SK-N-SH (cell line): ENCODE data around the gene ARTN. TPM values are rescaled to one million over a fixed set of nuclear protein-coding genes. Genes with fewer than 3 reads are reported as not detected.

Experiments
- CTCF ChIA-PET: fragments of 300-600, 350-600 bp; formaldehyde crosslinking; extraction: SDS; loops from one replicate; lab custom pipeline; 2021; lab: Yijun Ruan, JAX
- POLR2A ChIA-PET: fragments of 350-600 bp; sonication (Branson Sonifier 250); formaldehyde crosslinking; extraction: SDS; loops from one replicate; lab custom pipeline; 2020; ENCODE audit warnings: antibody characterized with exemption, inconsistent platforms; lab: Yijun Ruan, JAX
- DNase-seq: peaks from one replicate; pipeline ENCODE4 v3.0.0; 2012
- H2AFZ ChIP-seq: fragments of 200-600 bp; sonication (generic); 2 replicates; pipeline ENCODE4 v1.8.1; 2016; ENCODE audit warnings: antibody characterized with exemption, mild to moderate bottlenecking, low read depth
- H3F3A ChIP-seq: fragments of 200-600 bp; sonication (generic); replicated peaks from 2 replicates; pipeline ENCODE3; 2016; ENCODE audit warnings: antibody characterized with exemption, mild to moderate bottlenecking; ENCODE audit not compliant: insufficient read depth
- H3K27ac ChIP-seq, 2 experiments: fragments of 200-500 bp in 1 of 2; fragments of 200-600 bp in 1 of 2; sonication (Bioruptor generic) in 1 of 2; sonication (generic), shearing (Covaris generic) in 1 of 2; 2 replicates each; pipeline versions ENCODE4 v1.5.1 to v1.6.1; 2014 to 2016; ENCODE audit warnings: low read depth in 2 of 2, inconsistent platforms in 1 of 2, low read length in 1 of 2, mild to moderate bottlenecking in 1 of 2, mixed read lengths in 1 of 2
- H3K27me3 ChIP-seq: fragments of 200-600 bp; sonication (generic), shearing (Covaris generic); 2 replicates; pipeline ENCODE4 v1.6.1; 2016; ENCODE audit warnings: mixed run types; ENCODE audit not compliant: insufficient read depth
- H3K36me3 ChIP-seq, 2 experiments: fragments of 200-500 bp in 1 of 2; fragments of 200-600 bp in 1 of 2; sonication (Bioruptor generic) in 1 of 2; sonication (generic) in 1 of 2; replicated peaks in 1 of 2; 2 replicates each; pipeline versions ENCODE3 to v1.5.1; 2014 to 2016; ENCODE audit warnings: low read length in 1 of 2, mild to moderate bottlenecking in 1 of 2; ENCODE audit not compliant: insufficient read depth in 2 of 2, control insufficient read depth in 1 of 2
- H3K4me1 ChIP-seq, 2 experiments: fragments of 200-500 bp in 1 of 2; fragments of 200-600 bp in 1 of 2; sonication (Bioruptor generic) in 1 of 2; sonication (generic), shearing (Covaris generic) in 1 of 2; 2 replicates each; pipeline versions ENCODE4 v1.5.1 to v1.6.1; 2014 to 2016; ENCODE audit warnings: low read depth in 1 of 2, low read length in 1 of 2, mixed run types in 1 of 2; ENCODE audit not compliant: insufficient read depth in 2 of 2, control insufficient read depth in 1 of 2
- H3K4me2 ChIP-seq: fragments of 200-600 bp; sonication (generic), shearing (Covaris generic); 2 replicates; pipeline ENCODE4 v1.6.1; 2017; ENCODE audit warnings: mixed run types
- H3K4me3 ChIP-seq, 2 experiments: fragments of 200-500 bp in 1 of 2; fragments of 200-600 bp in 1 of 2; sonication (Bioruptor generic) in 1 of 2; sonication (generic), shearing (Covaris generic) in 1 of 2; 2 replicates each; pipeline versions ENCODE4 v1.5.1 to v1.8.1; 2014 to 2016; ENCODE audit warnings: low read depth in 2 of 2, inconsistent platforms in 1 of 2, low read length in 1 of 2, mild to moderate bottlenecking in 1 of 2, mixed read lengths in 1 of 2, moderate library complexity in 1 of 2
- H3K79me2 ChIP-seq: fragments of 200-600 bp; sonication (generic); 2 replicates; pipeline ENCODE4 v1.8.1; 2017; ENCODE audit warnings: mild to moderate bottlenecking; ENCODE audit not compliant: insufficient read depth
- H3K9ac ChIP-seq: fragments of 200-600 bp; sonication (generic); 2 replicates; pipeline ENCODE4 v1.6.1; 2017; ENCODE audit warnings: mixed run types
- H3K9me2 ChIP-seq: fragments of 200-600 bp; sonication (generic); 2 replicates; pipeline ENCODE4 v1.6.1; 2017; ENCODE audit warnings: mixed run types
- H3K9me3 ChIP-seq: fragments of 200-600 bp; sonication (generic); 2 replicates; pipeline ENCODE4 v1.6.1; 2017; ENCODE audit warnings: mixed run types, mild to moderate bottlenecking, moderate library complexity
- H4K20me1 ChIP-seq: fragments of 200-600 bp; sonication (generic); 2 replicates; pipeline ENCODE4 v1.6.1; 2017; ENCODE audit warnings: mild to moderate bottlenecking, mixed run types; ENCODE audit not compliant: insufficient read depth
- CHD2 ChIP-seq: fragments of 150-350 bp; IDR thresholded peaks from 2 replicates; pipeline ENCODE4 v1.6.1; 2018; ENCODE audit warnings: low read length; ENCODE audit not compliant: partially characterized antibody
- ELF1 ChIP-seq: IDR thresholded peaks from 2 replicates; pipeline ENCODE4 v1.4.0; 2012
- GABPA ChIP-seq: IDR thresholded peaks from 2 replicates; pipeline ENCODE4 v1.4.0; 2012; ENCODE audit warnings: low read depth, mild to moderate bottlenecking
- MEF2A ChIP-seq: IDR thresholded peaks from 2 replicates; pipeline ENCODE4 v1.4.0; 2012; ENCODE audit warnings: low read depth, borderline replicate concordance
- MXI1 ChIP-seq: IDR thresholded peaks from 2 replicates; pipeline ENCODE4 v1.6.1; 2012; ENCODE audit warnings: mild to moderate bottlenecking, low read depth, low read length, improper control_type of control experiment
- POLR2AphosphoS5 ChIP-seq: IDR thresholded peaks from 2 replicates; pipeline ENCODE4 v1.6.1; 2012; ENCODE audit warnings: low read depth, low read length
- RAD21 ChIP-seq: IDR thresholded peaks from 2 replicates; pipeline ENCODE4 v1.6.1; 2012; ENCODE audit warnings: mild to moderate bottlenecking, low read length
- RCOR1 ChIP-seq: fragments of 150-350 bp; IDR thresholded peaks from 2 replicates; pipeline ENCODE4 v1.6.1; 2017; ENCODE audit warnings: antibody characterized with exemption, low read length
- RXRA ChIP-seq: IDR thresholded peaks from 2 replicates; pipeline ENCODE4 v1.4.0; 2012; ENCODE audit warnings: low read depth, mild to moderate bottlenecking, borderline replicate concordance
- SIN3A ChIP-seq: IDR thresholded peaks from 2 replicates; pipeline ENCODE4 v1.6.1; 2012; ENCODE audit warnings: low read depth, mild to moderate bottlenecking, low read length, moderate library complexity, borderline replicate concordance
- SMC3 ChIP-seq: IDR thresholded peaks from 2 replicates; pipeline ENCODE4 v1.6.1; 2012; ENCODE audit warnings: low read depth, low read length, improper control_type of control experiment
- TAF1 ChIP-seq: IDR thresholded peaks from 2 replicates; pipeline ENCODE4 v1.6.1; 2012; ENCODE audit warnings: low read depth, mild to moderate bottlenecking, low read length, moderate library complexity, borderline replicate concordance
- TEAD4 ChIP-seq: IDR thresholded peaks from 2 replicates; pipeline ENCODE4 v1.4.0; 2012; ENCODE audit warnings: mild to moderate bottlenecking, borderline replicate concordance; ENCODE audit not compliant: insufficient read depth
- YY1 ChIP-seq: IDR thresholded peaks from 2 replicates; pipeline ENCODE4 v1.4.0; 2012; ENCODE audit warnings: low read depth, mild to moderate bottlenecking
- WGBS: methylation state at CpG from one replicate; pipeline ENCODE4 v1.1.6; 2017; ENCODE audit warnings: low lambda C conversion rate; 5-methylcytosine and 5-hydroxymethylcytosine counted together
- polyA plus RNA-seq, 3 experiments: library from polyadenylated mRNA; depleted of rRNA; stranded (reverse); fragments of >200 nt; gene quantifications; 2 replicates each; pipeline ENCODE4 v1.2.3, GENCODE V29; 2012
- TF ChIP-seq, protein P1 (sequence below): fragments of 200-600 bp; sonication (generic); IDR thresholded peaks from 2 replicates; pipeline ENCODE4 v1.6.1; 2017; ENCODE audit warnings: antibody characterized with exemption, mild to moderate bottlenecking, moderate library complexity
- TF ChIP-seq, protein P2 (sequence below): IDR thresholded peaks from 2 replicates; pipeline ENCODE4; 2012
- TF ChIP-seq, protein P3 (sequence below): IDR thresholded peaks from 2 replicates; pipeline ENCODE4 v1.4.0; 2012; ENCODE audit warnings: low read depth, borderline replicate concordance
- TF ChIP-seq, protein P4 (sequence below): IDR thresholded peaks from 2 replicates; pipeline ENCODE4 v1.6.1; 2012; ENCODE audit warnings: mild to moderate bottlenecking, low read depth, low read length, moderate library complexity

The ARTN gene, protein sequence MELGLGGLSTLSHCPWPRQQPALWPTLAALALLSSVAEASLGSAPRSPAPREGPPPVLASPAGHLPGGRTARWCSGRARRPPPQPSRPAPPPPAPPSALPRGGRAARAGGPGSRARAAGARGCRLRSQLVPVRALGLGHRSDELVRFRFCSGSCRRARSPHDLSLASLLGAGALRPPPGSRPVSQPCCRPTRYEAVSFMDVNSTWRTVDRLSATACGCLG
- polyA plus RNA-seq (2012; rRNA removed) = 0.26 and 0.69 TPM in 2 replicates
- 0.17 TPM in 1 of 2 replicates, not detected in the other for polyA plus RNA-seq (2012; cell fraction: cytosol; rRNA removed)
- polyA plus RNA-seq (2012; cell fraction: nucleus; rRNA removed) = 3.6 and 6.6 TPM in 2 replicates

DNA sequence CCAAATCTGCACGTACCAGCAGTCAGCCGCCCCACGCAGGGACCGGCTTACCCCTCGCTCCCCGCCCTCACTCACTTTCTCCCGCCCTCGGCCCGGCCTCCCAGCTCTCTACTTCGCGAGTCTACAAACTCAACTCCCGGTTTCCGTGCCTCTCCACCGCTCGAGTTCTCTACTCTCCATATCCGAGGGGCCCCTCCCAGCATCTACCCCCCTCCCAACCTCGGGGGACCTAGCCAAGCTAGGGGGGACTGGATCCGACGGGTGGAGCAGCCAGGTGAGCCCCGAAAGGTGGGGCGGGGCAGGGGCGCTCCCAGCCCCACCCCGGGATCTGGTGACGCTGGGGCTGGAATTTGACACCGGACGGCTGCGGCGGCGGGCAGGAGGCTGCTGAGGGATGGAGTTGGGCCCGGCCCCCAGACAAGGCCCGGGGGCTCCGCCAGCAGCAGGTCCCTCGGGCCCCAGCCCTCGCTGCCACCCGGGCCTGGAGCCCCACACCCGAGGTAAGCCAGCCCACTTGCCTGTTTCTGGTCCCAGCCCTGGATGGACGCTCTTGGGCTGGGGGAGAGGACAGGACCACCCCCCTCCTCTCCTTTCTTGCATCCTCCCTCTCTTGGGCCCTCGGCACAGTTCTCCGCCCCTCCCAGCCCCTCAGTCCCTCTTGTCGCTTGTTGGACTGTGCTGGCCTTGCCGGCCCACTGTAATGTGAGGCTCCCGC lies at the start of gene ARTN:
TSS of gene ARTN (plus strand) at position 416 of the 715 bp plus-strand sequence. CDS start 1,856 bp downstream, outside the sequence.
- Histone ChIP-seq H3K9ac (no peak within 1 kb of the TSS), H3K27me3 (no peaks in the 10 kb centered on the region), H3K4me3 (no peak within 1 kb of the TSS; a peak in 1 of 4 replicates), H3K9me3 (no peaks in the 10 kb centered on the region), H3K9me2 (no peaks in the 10 kb centered on the region), H3K79me2 (no peaks in the 10 kb centered on the region), H3K27ac (no peak within 1 kb of the TSS), H3K36me3 (peaks cover 0 to 7% of the 10 kb centered on the region in 2 experiments), H3K4me2 (no peak within 1 kb of the TSS), H3K4me1 (peaks cover 0 to 10% of the 10 kb centered on the region in 2 experiments; a peak in 2 of 4 replicates), H4K20me1 (no peaks in the 10 kb centered on the region), H3F3A (no peaks in the 10 kb centered on the region), H2AFZ (no peak within 1 kb of the TSS)
- TF ChIP-seq POLR2AphosphoS5 (no peak), MXI1 (no peak), CHD2 (no peak), MEF2A (no peak), GABPA (no peak), ELF1 (no peak), RCOR1 (no peak), SIN3A (no peak), TAF1 (no peak), SMC3 (no peak), YY1 (no peak), RAD21 (no peak), RXRA (no peak), TEAD4 (no peak)
- TF ChIP-seq, protein P1, sequence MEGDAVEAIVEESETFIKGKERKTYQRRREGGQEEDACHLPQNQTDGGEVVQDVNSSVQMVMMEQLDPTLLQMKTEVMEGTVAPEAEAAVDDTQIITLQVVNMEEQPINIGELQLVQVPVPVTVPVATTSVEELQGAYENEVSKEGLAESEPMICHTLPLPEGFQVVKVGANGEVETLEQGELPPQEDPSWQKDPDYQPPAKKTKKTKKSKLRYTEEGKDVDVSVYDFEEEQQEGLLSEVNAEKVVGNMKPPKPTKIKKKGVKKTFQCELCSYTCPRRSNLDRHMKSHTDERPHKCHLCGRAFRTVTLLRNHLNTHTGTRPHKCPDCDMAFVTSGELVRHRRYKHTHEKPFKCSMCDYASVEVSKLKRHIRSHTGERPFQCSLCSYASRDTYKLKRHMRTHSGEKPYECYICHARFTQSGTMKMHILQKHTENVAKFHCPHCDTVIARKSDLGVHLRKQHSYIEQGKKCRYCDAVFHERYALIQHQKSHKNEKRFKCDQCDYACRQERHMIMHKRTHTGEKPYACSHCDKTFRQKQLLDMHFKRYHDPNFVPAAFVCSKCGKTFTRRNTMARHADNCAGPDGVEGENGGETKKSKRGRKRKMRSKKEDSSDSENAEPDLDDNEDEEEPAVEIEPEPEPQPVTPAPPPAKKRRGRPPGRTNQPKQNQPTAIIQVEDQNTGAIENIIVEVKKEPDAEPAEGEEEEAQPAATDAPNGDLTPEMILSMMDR = no peak
- TF ChIP-seq, protein P2, sequence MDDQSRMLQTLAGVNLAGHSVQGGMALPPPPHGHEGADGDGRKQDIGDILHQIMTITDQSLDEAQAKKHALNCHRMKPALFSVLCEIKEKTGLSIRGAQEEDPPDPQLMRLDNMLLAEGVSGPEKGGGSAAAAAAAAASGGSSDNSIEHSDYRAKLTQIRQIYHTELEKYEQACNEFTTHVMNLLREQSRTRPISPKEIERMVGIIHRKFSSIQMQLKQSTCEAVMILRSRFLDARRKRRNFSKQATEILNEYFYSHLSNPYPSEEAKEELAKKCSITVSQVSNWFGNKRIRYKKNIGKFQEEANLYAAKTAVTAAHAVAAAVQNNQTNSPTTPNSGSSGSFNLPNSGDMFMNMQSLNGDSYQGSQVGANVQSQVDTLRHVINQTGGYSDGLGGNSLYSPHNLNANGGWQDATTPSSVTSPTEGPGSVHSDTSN = no peak
- TF ChIP-seq, protein P3, sequence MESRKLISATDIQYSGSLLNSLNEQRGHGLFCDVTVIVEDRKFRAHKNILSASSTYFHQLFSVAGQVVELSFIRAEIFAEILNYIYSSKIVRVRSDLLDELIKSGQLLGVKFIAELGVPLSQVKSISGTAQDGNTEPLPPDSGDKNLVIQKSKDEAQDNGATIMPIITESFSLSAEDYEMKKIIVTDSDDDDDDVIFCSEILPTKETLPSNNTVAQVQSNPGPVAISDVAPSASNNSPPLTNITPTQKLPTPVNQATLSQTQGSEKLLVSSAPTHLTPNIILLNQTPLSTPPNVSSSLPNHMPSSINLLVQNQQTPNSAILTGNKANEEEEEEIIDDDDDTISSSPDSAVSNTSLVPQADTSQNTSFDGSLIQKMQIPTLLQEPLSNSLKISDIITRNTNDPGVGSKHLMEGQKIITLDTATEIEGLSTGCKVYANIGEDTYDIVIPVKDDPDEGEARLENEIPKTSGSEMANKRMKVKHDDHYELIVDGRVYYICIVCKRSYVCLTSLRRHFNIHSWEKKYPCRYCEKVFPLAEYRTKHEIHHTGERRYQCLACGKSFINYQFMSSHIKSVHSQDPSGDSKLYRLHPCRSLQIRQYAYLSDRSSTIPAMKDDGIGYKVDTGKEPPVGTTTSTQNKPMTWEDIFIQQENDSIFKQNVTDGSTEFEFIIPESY = no peak
- TF ChIP-seq, protein P4, sequence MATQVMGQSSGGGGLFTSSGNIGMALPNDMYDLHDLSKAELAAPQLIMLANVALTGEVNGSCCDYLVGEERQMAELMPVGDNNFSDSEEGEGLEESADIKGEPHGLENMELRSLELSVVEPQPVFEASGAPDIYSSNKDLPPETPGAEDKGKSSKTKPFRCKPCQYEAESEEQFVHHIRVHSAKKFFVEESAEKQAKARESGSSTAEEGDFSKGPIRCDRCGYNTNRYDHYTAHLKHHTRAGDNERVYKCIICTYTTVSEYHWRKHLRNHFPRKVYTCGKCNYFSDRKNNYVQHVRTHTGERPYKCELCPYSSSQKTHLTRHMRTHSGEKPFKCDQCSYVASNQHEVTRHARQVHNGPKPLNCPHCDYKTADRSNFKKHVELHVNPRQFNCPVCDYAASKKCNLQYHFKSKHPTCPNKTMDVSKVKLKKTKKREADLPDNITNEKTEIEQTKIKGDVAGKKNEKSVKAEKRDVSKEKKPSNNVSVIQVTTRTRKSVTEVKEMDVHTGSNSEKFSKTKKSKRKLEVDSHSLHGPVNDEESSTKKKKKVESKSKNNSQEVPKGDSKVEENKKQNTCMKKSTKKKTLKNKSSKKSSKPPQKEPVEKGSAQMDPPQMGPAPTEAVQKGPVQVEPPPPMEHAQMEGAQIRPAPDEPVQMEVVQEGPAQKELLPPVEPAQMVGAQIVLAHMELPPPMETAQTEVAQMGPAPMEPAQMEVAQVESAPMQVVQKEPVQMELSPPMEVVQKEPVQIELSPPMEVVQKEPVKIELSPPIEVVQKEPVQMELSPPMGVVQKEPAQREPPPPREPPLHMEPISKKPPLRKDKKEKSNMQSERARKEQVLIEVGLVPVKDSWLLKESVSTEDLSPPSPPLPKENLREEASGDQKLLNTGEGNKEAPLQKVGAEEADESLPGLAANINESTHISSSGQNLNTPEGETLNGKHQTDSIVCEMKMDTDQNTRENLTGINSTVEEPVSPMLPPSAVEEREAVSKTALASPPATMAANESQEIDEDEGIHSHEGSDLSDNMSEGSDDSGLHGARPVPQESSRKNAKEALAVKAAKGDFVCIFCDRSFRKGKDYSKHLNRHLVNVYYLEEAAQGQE = no peak
- DNase-seq = no peak
- ChIA-PET POLR2A (interaction anchor here (1.6 kb wide), 1 partner anchor 227 kb away, joined by 4 read pairs; the partner anchor contains the start of gene ST3GAL3), CTCF (interaction anchor here (0.6 to 15.4 kb wide), 21 partner anchors 9 to 465 kb away, joined by 3 to 533 read pairs (median 8); partner anchors contain the start of genes IPO13 and PTPRF)
- WGBS = 88% methylated on average over 28 of the region's 42 CpGs
